HG02610 (cell line): ENCODE measurements around the gene ERICH4.
"Not testable (repeated sequence)": the region's sequence is repeated elsewhere in the genome, so short reads cannot be mapped to it uniquely, and the experiment has no call there.

Experiments used
- ATAC-seq: cut with Tn5 transposase; IDR thresholded peaks from one replicate; pipeline ENCODE4 v1.9.1; 2021; ENCODE audit warnings: mild to moderate bottlenecking, moderate library complexity; ENCODE audit not compliant: unreplicated experiment

The ERICH4 gene

GRCh38 chr19:41476583-41476982 is 33.6 kb downstream of the ERICH4 start:
- no peak for ATAC-seq

DNA sequence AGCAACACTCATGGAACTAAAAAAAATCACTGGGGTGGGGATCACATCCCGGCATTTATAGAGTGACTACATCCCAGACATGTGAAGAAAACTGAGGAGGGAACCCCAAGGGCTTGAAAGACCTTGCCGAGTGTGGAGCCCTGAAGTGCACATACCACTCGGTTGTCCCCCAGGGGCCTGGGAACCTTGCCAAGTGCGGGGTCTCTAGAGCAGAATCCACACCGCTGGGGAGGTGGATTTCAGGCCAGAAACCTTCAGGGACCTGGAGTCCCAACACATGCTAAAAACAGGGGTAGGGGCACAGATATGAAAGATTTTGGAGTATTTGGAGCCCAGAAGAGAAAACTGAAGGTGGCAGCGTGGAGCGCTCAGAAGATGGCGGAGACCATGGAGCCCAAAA is 35.2 kb downstream of the ERICH4 start:
- ATAC-seq, result no peak

GRCh38 chr19:41478875-41479756 is 36.2 kb downstream of the ERICH4 start:
- no peak for ATAC-seq

GRCh38 chr19:41479757-41480191 is 36.8 kb downstream of the ERICH4 start:
- no peak for ATAC-seq

DNA sequence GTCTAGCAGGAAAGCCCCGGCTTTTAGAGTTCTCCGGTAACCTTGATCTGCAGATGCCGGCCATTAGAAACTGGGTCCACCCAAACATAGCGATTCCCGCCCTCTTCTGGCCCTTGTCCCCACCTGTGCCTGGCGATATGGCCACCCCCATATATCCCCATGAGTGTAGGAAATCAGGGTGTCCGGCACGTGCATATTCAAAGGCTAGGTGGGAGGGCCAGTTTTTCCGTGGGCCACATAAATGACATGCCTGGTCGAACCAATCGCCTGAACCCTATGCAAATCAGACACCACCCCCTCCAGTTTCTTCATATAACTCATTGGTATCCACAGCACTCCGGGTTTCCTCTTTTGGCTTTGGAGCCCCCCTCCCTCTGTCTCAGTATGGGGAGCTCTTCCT is 37.4 kb downstream of the ERICH4 start:
- ATAC-seq, result no peak

DNA sequence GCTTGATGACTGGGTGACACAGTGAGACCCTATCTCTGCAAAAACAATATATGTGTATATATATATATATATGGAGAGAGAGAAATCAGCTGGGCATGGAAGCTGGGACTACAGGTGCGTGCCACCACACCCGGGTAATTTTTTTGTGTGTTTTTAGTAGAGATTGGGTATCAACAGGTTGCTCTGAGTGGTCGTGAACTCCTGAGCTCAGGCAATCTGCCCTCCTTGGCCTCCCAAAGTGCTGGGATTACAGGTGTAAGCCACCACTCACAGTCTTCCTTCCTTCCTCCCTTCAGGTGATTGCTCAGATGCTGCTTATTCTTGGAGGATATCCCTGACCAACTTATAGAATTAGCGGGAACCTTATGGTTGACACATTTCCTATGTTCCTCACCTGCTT is 41.9 kb downstream of the ERICH4 start:
- ATAC-seq, result no peak

- not testable (repeated sequence) for ATAC-seq
These were observed 44.0 kb downstream of the ERICH4 start for GRCh38 chr19:41486953-41487352.

GRCh38 chr19:41492843-41493242 is 49.9 kb downstream of the ERICH4 start:
- no peak for ATAC-seq
